SK-N-SH treated with all-trans-retinoic acid at 6 μM for 48 hours (cell line): ENCODE results near the gene TWIST1.

Experiments used
- ATAC-seq: fragments of 200-7000 bp; cut with Tn5 transposase; 3 replicates; pipeline ENCODE4 v1.9.1; 2020; ENCODE audit warnings: mild to moderate bottlenecking, moderate library complexity
- ARNTL ChIP-seq: fragments of 450-650 bp; formaldehyde crosslinking; IDR thresholded peaks from 2 replicates; pipeline ENCODE4 v1.5.0; 2020; ENCODE audit warnings: low read depth, mild to moderate bottlenecking, moderate library complexity, borderline replicate concordance
- BACH2 ChIP-seq: fragments of 250-450 bp; sonication (Bioruptor Pico); IDR thresholded peaks from 2 replicates; pipeline ENCODE4 v1.9.0; 2021; ENCODE audit warnings: mild to moderate bottlenecking, borderline replicate concordance
- CREB5 ChIP-seq: fragments of 250-450 bp; sonication (Bioruptor Pico); IDR thresholded peaks from 2 replicates; pipeline ENCODE4 v1.5.1; 2020; ENCODE audit warnings: low read depth, mild to moderate bottlenecking, moderate library complexity
- CSDC2 ChIP-seq: fragments of 250-450 bp; sonication (Bioruptor Pico); IDR thresholded peaks from 2 replicates; pipeline ENCODE4 v1.5.0; 2020; ENCODE audit warnings: mild to moderate bottlenecking, moderate library complexity
- CSRNP3 ChIP-seq: fragments of 250-450 bp; sonication (Bioruptor Pico); IDR thresholded peaks from 2 replicates; pipeline ENCODE4 v1.5.1; 2021; ENCODE audit warnings: mild to moderate bottlenecking, moderate library complexity
- ESRRG ChIP-seq: fragments of 250-450 bp; sonication (Bioruptor Pico); IDR thresholded peaks from 2 replicates; pipeline ENCODE4 v1.6.1; 2021; ENCODE audit warnings: mild to moderate bottlenecking
- ISL1 ChIP-seq: fragments of 250-450 bp; sonication (Bioruptor Pico); IDR thresholded peaks from 2 replicates; pipeline ENCODE4 v2.1.2; 2022; ENCODE audit warnings: mild to moderate bottlenecking, moderate library complexity
- OSR1 ChIP-seq: fragments of 250-450 bp; sonication (Bioruptor Pico); IDR thresholded peaks from 2 replicates; pipeline ENCODE4 v1.8.0; 2022; ENCODE audit warnings: moderate library complexity, mild to moderate bottlenecking, inconsistent platforms
- POU6F1 ChIP-seq: fragments of 250-450 bp; sonication (Bioruptor Pico); IDR thresholded peaks from 2 replicates; pipeline ENCODE4 v1.8.0; 2021; ENCODE audit warnings: low read depth, mild to moderate bottlenecking, moderate library complexity, borderline replicate concordance
- RARB ChIP-seq: fragments of 250-450 bp; sonication (Bioruptor Pico); IDR thresholded peaks from 2 replicates; pipeline ENCODE4 v1.8.0; 2021; ENCODE audit warnings: mild to moderate bottlenecking, moderate library complexity
- SNAI2 ChIP-seq: fragments of 250-450 bp; sonication (Bioruptor Pico); IDR thresholded peaks from 2 replicates; pipeline ENCODE4 v1.5.0; 2020; ENCODE audit warnings: mild to moderate bottlenecking, moderate library complexity
- TCF4 ChIP-seq: fragments of 250-450 bp; sonication (Bioruptor Pico); IDR thresholded peaks from 2 replicates; pipeline ENCODE4 v1.8.0; 2021; ENCODE audit warnings: mild to moderate bottlenecking, moderate library complexity, borderline replicate concordance
- TSHZ2 ChIP-seq: fragments of 250-450 bp; sonication (Bioruptor Pico); IDR thresholded peaks from 2 replicates; pipeline ENCODE4 v1.5.0; 2020; ENCODE audit warnings: mild to moderate bottlenecking, moderate library complexity
- ZC3H10 ChIP-seq: fragments of 250-450 bp; sonication (Bioruptor Pico); IDR thresholded peaks from 2 replicates; pipeline ENCODE4 v1.5.1; 2021; ENCODE audit warnings: mild to moderate bottlenecking, moderate library complexity
- ZFP3 ChIP-seq: fragments of 250-450 bp; sonication (Bioruptor Pico); IDR thresholded peaks from 2 replicates; pipeline ENCODE4 v1.5.0; 2020; ENCODE audit warnings: mild to moderate bottlenecking, moderate library complexity
- ZFP30 ChIP-seq: fragments of 450-650 bp; formaldehyde crosslinking; IDR thresholded peaks from 2 replicates; pipeline ENCODE4 v1.5.0; 2022; ENCODE audit warnings: mild to moderate bottlenecking, moderate library complexity
- ZNF565 ChIP-seq: fragments of 450-650 bp; formaldehyde crosslinking; conservative IDR thresholded peaks from 2 replicates; pipeline ENCODE4 v1.5.0; 2020; ENCODE audit warnings: low read depth, mild to moderate bottlenecking, moderate library complexity

Gene TWIST1

GRCh38 chr7:19121977-19122588 lies 4.6 kb upstream of the TWIST1 start:
- TF ChIP-seq ESRRG (CRISPR knock-in tag) (no peak), SNAI2 (CRISPR knock-in tag) (no peak), TCF4 (CRISPR knock-in tag) (0 out of 2 replicates have a peak, but pooled peaks have one; percentile 31), TSHZ2 (CRISPR knock-in tag) (no peak), RARB (CRISPR knock-in tag) (no peak)
- ATAC-seq = no peak

GRCh38 chr7:19119870-19120486 lies 2.5 kb upstream of the TWIST1 start:
- ATAC-seq = no peak
- TF ChIP-seq TCF4 (CRISPR knock-in tag) (no peak), BACH2 (CRISPR knock-in tag) (no peak), ISL1 (CRISPR knock-in tag) (no peak), SNAI2 (CRISPR knock-in tag) (no peak), ESRRG (CRISPR knock-in tag) (no peak), OSR1 (CRISPR knock-in tag) (no peak)

- TF ChIP-seq POU6F1 (CRISPR knock-in tag) (no peak), ZFP30 (CRISPR knock-in tag) (no peak), CREB5 (CRISPR knock-in tag) (no peak), CSRNP3 (no peak), BACH2 (CRISPR knock-in tag) (no peak), ISL1 (CRISPR knock-in tag) (no peak), ZNF565 (no peak), ZFP3 (CRISPR knock-in tag) (no peak), ARNTL (CRISPR knock-in tag) (no peak), ESRRG (CRISPR knock-in tag) (no peak)
- no peak for ATAC-seq
Measured at GRCh38 chr7:19119372-19119771, 1.9 kb upstream of the TWIST1 start.

- TF ChIP-seq CSDC2 (CRISPR knock-in tag) (0 out of 2 replicates have a peak, but pooled peaks have one; percentile 59), ZC3H10 (CRISPR knock-in tag) (no peak)
- peak; percentile 14 for ATAC-seq
Measured at GRCh38 chr7:19118636-19119371, 1.4 kb upstream of the TWIST1 start.
